GM21447 (cell line): ENCODE results near the gene ANK3.

Experiments used
- ATAC-seq: cut with Tn5 transposase; IDR thresholded peaks from one replicate; pipeline ENCODE4 v1.9.1; 2021; ENCODE audit not compliant: unreplicated experiment

The ANK3 gene

DNA sequence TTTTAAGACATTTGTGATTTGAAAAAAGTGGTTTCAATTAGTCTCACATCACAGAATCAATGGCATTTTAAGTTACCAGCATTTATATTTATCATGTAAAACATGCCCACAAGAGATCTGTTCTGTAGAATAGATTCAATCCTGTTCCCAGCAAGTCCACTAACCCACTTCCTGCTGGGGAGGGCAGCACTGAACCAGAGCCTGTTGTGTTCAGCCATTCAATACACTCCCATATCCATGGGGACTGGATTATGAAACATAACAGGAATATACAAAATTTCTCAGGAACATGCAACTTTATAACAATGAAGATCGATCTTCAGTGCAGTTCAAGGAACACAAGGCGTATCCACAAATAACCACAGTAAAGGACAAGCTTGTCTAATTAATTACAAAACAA is 24.4 kb upstream of the ANK3 start:
- no peak for ATAC-seq

GRCh38 chr10:60413306-60414012 is 23.8 kb upstream of the ANK3 start:
- no peak for ATAC-seq

GRCh38 chr10:60410970-60411369 is 21.3 kb upstream of the ANK3 start:
- ATAC-seq = no peak

DNA sequence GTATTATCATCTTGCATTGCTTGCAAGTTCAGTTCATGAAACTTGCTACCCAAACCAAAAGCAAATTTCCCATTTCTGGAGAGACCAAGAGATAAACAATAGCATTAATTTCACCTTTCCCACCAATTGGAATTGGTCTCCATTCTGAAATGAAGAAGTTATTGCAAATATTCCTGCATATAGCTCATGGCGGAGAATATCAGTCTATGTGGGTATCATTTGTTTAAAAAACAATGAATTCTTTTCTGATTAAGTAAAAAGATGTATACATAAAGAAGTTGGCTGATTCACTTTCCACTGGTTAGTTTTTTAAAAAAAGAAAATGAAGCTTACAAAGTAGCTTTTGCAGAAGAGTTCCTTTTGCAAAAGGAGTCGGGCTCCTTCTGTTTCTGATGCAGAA is 19.5 kb upstream of the ANK3 start:
- no peak for ATAC-seq

DNA sequence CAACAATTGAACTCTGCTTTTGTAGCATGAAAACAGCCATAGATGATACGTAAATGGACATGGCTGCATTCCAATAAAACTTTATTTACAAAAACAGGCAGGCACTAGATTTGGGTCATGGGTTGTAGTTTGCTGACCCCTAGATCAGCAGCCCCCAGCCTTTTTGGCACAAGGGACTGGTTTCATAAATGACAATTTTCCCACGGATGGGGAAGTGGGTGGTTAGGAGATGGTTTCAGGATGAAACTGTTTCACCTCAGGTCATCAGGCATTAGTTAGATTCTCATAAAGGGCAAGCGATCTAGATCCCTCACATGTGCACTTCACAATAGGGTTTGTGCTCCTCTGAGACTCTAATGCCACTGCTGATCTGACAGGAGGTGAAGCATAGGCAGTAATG is 16.5 kb upstream of the ANK3 start:
- no peak for ATAC-seq

DNA sequence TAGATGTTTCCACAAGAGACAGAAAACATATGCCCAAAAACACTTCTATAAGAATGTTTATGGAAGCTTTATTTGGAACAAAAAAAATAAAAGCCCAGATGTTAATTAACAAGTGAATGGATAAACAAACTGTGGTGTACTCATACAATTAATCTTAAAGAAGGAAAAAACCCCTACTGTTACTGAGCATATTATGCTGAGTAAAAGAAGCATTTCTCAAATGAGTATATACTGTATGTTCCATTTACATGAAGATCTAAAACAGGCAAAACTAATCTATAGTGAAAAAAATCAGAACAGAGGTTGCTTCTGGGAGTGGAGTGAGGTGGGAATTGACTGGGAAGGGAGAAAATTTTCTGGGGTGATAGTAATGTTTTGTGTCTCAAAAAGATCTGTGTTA is 15.5 kb upstream of the ANK3 start:
- no peak for ATAC-seq

DNA sequence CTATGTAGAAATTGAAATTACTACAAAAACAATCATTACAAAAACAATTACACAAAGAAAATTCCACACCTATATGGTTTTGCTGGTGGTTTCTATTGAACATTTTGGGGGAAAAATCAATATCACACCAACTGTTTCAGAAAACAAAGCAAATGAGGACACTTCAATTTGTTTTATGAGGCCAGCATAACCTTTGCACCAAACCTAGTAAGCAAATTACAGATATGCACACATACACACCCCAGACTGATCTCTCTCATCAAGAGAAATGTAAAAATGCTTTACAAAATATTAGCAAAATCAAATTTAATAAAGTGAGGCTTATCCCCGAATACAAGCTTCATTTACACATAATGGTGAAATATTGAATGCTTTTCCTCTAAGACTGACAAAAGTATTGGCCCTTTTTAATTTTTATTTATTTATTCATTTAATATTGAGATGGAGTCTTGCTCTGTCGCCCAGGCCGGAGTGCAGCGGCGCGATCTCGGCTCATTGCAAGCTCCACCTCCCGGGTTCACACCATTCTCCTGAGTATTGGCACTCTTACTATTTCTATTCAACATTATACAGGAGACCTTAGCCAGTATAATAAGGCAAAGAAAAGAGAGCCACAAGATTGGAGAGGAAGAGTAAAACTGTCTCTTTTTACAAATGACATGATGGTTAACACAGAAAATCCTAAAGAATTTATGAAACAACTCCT is 13.6 kb upstream of the ANK3 start:
- ATAC-seq = no peak

DNA sequence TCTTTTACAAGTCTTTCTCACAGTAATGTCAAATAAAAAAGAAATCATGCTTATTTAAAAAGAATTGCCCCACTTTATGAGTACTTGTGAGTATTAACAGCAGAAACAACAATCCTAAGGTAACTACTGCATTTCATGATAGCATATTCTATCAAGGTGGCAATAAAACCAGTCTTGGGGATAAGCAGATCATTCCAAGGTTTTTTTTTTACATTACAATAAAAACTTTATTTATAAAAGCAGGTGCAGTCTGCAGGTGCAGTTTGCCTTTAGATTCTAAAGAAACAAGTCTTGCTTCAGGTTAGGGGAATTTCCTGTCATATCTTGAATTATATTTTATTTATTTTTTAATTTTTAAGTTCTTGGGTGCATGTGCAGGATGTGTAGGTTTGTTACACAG is 10.7 kb upstream of the ANK3 start:
- ATAC-seq = no peak

DNA sequence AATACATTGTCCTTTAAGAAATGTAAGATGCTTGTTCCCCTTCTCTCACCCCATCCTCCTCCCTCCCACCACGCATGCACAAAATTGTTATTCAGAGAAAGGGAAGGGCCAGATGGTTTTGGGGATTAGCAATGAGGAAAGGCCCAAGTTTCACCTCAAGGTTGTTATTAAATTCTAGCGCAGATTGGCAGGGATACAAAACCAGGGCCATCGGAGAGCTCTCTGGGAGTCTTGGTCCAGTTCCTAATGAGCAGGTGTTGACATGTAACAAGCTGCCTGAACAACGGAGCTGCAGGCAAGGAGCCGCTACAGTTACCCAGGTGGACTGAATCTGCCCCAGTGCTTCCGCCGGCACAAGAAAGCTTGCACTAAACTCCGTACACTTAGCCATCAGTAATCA is 9.7 kb upstream of the ANK3 start:
- ATAC-seq = no peak

DNA sequence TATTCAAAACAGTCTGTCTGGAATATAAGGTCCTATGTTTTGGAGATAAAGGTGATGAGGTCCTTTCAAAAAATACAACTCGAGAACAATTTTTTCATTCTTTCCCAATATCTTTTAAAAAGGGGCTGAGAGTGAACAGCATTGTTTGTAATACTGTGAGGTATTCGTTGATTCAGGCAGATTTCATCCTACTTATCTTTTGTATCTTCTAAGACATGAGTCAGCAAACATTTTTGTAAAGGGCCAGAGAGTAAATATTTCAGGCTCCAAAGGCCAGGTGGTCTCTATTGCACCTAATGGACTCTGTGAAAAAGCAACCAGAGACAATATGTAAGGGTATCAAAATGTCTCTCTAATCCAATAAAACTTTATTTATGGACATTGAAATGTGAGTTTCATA is 8.1 kb upstream of the ANK3 start:
- ATAC-seq = no peak

DNA sequence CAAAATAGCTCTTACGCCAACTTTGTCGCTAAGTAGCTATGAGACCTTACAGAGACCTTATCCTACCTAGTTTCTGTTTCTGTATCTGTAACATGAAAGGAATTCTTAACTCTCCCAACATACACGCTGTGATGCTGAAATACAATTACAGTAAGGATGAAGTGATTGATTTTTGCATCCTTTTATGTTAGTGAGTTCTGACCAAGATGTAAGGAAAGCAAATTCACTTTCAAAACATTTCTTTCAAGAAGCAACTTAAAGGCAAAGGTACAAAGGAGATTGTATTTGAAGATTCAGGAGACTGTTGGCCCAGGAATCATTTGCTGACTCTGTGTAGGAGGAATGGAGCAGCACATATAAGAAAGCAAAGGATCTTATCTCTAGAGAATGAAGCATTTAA is 7.1 kb upstream of the ANK3 start:
- ATAC-seq = no peak

GRCh38 chr10:60395711-60396110 is 6.0 kb upstream of the ANK3 start:
- no peak for ATAC-seq

GRCh38 chr10:60394446-60394845 is 4.8 kb upstream of the ANK3 start:
- ATAC-seq = no peak

- no peak for ATAC-seq
Observed at GRCh38 chr10:60390224-60390626, 550 bp upstream of the ANK3 start.

GRCh38 chr10:60388709-60389301 is 870 bp downstream of the ANK3 start:
- no peak for ATAC-seq

- no peak for ATAC-seq
Observed at GRCh38 chr10:60388116-60388625, 1.5 kb downstream of the ANK3 start.

DNA sequence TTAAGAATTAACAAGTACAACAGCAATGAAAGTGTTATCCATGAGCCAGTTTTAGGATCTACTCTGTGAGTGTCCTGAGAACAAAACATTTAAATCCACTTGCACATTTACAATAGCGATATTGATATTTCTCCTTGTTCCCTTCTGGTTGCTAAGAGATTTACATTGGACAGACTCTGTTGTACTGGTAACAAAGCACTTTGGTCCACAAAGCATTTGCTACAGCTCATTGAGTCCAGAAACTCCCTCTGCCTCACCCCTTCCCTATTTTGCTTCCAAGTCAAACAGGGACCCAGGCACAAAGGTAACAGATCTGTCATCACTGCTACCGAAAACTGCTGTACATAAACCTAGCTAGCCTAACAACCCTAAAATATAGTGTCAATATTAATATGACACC is 2.1 kb downstream of the ANK3 start:
- no peak for ATAC-seq

- no peak for ATAC-seq
Observed at GRCh38 chr10:60385399-60385738, 4.3 kb downstream of the ANK3 start.

- no peak for ATAC-seq
Observed at GRCh38 chr10:60384708-60385398, 4.8 kb downstream of the ANK3 start.

- no peak for ATAC-seq
Observed at GRCh38 chr10:60384011-60384410, 5.7 kb downstream of the ANK3 start.

DNA sequence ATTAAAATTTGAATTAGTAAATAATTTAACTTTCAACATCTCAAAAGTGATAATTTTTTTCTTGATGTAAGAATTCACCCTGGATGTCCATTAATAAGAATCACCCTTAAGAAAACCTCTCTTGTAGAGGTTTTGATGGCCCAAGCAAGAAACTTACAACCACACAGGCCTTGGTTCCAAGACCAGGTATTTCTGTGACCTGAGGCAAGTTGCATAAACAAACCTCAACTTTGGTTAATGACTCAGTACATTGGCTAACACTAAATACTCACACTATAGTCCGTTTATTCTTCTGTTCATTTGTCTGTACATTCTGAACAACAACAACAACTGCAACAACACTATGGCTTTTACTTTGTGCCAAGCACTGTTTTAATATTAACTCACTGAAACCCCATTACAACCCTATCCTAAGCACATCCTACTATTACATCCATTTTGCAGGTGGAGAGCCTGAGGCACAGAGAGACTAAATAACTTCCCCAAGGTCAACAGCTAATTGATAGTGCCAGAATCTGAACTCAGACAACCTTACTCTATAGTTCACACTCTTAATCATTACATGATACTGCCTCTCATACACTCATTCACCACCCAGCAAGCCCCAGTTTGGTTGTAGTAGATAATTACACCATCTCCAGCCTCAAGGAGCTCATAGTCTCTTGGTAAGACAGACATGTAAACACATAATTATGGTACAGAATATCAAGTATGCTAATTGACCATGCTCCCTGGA is 6.6 kb downstream of the ANK3 start:
- ATAC-seq = no peak
